T-helper 2 cell treated with Interferon-gamma antibody and Interleukin-4, amounts not matched to agents 100 ng/mL and 5 ng/mL, for 36 hours (primary cell): Measurements from ENCODE around the gene NFATC3. TPM values are rescaled to one million over a fixed set of nuclear protein-coding genes. Genes with fewer than 3 reads are reported as not detected.
"Not testable (repeated sequence)": the region's sequence is repeated elsewhere in the genome, so short reads cannot be mapped to it uniquely, and the experiment has no call there.

Experiments
- intact Hi-C: fragments of 100-400 bp; cut with micrococcal nuclease; formaldehyde crosslinking; loops from one replicate; pipeline ENCODE4 v1.15.1; 2023
- total RNA-seq: library from RNA; stranded (reverse); gene quantifications from 2 replicates; pipeline ENCODE4 v1.2.3, GENCODE V29; 2022

Gene NFATC3
- total RNA-seq, 1 donor from 2014 or later: 205 TPM

DNA sequence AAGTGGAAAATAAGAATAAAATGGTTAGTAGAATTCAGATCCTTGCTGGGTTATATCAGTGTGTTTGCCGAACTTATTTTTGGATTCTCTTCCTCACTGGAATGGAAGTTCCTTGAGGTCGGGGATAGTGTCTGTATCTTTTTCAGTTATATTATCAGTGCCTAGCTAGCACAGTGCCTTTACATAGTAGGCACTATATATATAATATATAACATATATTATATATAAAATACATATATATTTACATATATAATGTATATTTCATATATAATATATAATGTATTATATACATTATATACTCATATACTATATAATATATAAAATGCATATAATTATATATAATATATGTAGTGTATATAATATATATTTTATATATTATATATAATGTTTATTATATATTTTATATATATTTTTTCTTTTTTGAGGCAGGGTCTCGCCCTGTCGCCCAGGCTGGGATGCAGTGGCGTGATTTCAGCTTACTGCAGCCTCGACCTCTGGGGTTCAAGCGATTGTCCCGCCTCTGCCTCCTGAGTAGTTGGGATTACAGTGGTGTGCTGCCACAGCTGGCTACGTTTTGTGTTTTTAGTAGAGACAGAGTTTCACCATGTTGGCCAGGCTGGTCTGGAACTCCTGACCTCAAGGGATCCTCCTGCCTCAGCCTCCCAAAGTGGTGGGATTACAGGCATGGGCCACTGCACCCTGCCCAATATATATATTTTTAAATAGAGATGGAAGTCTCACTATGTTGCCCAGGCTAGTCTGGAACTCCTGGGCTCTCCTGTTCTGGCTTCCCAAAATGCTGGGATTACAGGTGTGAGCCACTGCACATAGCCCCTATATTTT is 3.2 kb downstream of the NFATC3 start:
- intact Hi-C loops: loop anchor here (5.0 kb wide), 1 partner anchor 44 kb away; no protein-coding TSS in a partner anchor

DNA sequence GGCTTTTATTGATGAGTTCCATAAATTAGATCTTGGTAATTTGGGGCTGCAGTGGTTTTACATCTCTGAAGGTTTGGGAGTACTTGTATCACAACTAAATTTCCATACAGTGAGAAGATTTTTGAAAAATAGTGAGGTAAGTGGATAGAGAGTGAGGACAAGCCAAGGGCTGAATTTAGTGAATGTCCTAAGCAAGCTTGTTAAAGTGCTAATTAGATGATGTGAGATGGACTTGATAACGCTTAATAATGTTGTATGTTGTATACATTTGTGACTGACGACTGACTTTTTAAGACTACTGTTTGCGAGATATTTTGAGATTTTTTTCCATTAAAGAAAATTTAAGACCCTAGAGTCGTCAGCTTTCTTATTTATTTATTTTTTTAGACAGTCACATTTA is 3.9 kb downstream of the NFATC3 start:
- intact Hi-C loops: loop anchor here (5.0 kb wide), 1 partner anchor 43 kb away; no protein-coding TSS in a partner anchor

DNA sequence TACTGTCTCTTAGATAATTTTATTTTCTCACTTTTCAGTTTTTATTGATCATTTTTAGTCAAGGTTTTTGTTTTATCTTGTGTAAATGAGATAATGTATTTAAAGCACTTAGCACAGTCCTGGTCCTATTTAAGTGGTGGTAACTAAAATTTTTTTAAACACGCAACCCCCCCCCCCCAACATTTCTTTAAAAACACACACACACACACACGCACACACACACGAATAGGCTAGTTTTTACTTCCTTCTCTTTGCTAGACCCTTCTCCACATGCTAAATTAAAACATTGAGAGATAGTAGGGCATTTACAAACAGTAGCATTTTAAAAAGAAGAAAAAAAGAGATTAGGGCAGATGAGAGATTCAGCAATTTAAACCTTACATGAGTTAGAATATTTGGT is 5.0 kb downstream of the NFATC3 start:
- intact Hi-C loops: no loop called here

DNA sequence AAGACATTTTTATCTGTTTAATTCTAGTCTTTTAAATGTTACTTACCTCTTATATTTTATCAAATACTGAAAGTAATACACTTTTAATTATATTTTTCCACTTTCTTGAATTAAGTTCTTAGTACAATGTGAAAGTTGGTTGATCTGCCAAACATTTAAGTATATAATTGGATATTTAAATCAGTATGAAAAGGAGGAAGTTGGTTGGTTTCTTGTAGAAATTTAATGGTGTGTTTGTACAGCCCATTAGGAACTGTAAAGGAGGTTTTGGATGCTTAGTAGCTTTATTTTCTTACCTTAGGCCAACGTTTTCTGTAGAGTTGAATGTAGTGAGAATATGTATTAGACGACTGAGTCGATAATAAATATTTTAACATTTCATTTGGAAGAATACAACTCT is 5.4 kb downstream of the NFATC3 start:
- intact Hi-C loops: no loop called here

DNA sequence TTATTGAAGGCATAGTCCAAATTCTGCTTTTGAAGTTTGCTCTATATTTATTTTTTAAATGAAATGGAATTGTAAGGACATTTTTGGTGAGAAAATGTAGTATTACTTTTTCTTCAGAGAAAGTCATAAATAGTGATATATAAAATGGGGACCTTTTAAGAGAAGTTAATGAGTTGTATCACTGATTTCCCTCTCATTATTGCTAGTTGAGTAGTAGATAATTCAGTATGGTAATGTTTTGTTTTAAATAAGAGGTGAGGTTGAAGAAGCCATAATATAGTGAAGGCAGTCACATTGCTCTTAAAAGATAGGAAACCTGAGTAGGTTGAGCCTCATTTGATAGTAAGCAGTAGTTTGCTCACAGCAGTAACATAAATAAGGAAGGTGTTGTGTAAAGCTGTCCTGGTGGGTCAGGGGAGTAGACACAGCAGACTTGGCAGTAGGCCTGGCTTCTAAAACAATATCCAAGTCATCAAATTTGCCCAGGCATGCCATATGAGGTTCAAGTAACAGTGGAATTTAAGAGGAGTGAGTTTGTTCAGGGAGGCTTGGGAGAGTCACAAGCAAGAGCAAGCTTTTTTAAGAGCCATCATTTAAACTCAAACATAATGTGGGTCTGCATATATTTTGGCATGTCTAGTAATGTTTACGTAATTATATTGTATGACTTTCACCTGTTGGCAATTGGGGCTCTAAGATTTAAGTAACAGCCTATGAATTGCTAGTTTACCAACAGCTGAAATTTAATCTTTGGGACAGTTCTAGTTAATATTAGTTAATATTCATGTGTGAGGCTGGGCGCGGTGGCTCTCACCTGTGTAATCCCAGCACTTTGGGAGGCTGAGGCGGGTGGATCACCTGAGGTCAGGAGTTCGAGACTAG is 6.5 kb downstream of the NFATC3 start:
- intact Hi-C loops: no loop called here

- intact Hi-C loops: not testable (repeated sequence)
Measured at GRCh38 chr16:68092275-68092674, 7.1 kb downstream of the NFATC3 start.

DNA sequence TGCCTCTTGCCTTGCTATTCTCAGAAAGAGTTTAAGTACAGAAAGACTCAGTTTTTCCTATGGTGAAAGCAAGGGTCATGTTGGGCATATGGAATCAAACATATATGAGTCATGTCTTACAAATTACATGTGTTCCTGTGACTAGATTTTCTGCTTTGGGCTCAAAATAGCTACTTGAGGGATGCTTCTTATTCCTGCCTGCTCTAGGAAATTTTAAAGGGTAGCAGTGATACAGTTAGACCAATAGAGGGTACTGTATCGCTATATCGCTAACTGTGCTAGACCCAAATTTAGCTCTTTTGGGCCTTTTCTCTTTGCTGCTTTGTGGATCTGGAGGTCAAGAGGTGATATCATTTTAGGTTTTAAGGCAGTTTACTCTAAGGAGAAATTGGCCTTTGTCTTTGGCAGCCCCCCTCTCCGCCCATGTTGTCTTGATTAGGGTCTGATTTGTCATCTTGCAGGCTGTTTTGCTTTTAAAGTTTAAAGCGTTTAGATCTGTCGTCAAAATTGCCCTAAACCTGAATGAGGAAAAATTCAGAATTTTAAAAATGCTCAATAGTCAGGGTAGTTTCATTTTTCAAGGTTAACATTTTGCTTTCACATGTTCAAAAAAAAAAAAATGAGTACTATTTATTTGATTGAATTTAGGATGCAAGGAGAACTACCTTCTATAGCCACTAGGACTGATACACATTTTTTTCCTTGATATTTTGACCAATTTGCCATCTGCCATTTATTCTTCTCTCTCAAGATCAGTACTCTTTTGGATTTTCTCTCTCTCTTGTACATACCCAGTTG is 8.8 kb downstream of the NFATC3 start:
- intact Hi-C loops: loop anchor here (2.0 kb wide), 2 partner anchors 23 to 135 kb away; no protein-coding TSS in a partner anchor

DNA sequence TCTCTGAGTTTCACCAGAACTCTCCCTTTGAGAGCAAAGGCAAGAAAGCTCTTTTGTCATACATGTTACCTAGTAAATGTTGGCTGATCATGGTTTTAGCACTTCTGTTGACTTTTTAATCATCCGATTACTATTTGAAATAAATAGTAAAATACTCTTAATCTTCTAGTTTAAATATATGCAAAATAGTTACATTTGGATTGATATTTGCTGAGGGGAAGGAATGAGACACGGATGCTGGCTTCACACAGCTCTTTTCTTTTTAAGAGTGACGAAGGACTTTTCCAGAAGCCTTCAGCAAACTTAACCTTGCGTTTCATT is 9.4 kb downstream of the NFATC3 start:
- intact Hi-C loops: loop anchor here (2.0 kb wide), 2 partner anchors 22 to 134 kb away; no protein-coding TSS in a partner anchor

DNA sequence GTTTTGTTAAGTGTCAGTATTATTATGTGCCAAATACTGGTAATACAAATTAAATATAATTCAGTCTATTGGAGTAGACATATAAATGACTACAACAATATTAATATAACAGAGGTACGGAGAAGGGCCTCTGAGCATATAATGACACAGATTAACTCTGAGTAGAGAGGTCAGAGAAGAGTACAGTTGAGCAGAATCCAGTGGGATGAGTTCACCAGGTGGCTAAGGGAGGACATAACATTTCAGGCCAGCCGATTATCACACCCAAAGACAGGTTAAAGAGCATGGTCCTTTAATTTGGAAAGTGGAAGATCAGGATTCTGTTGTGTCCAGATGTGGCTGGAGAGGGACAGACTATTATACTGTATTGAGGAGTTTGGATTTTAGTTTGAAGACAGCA is 11.3 kb downstream of the NFATC3 start:
- intact Hi-C loops: no loop called here

DNA sequence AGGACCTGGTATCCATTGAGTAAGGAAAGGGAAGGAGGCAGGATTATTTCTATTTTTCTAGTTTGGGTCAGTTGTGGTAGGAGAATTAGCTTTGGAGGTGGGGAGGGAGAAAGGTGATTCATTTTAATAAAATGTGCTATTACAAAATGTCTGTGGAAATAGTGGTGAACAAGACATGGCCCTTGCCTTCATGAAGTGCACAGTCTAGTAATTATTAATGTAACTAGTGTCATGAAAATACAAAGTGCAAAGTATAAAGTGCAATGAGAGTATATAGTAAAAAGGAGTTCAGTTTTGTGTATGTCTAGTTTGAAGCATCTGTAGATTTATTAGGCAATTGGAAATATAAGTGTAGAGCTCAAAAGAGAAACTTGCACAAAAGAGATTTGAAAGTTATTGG is 11.9 kb downstream of the NFATC3 start:
- intact Hi-C loops: no loop called here

GRCh38 chr16:68097895-68098294 is 12.7 kb downstream of the NFATC3 start:
- intact Hi-C loops: no loop called here

GRCh38 chr16:68100488-68100887 is 15.3 kb downstream of the NFATC3 start:
- intact Hi-C loops: no loop called here

DNA sequence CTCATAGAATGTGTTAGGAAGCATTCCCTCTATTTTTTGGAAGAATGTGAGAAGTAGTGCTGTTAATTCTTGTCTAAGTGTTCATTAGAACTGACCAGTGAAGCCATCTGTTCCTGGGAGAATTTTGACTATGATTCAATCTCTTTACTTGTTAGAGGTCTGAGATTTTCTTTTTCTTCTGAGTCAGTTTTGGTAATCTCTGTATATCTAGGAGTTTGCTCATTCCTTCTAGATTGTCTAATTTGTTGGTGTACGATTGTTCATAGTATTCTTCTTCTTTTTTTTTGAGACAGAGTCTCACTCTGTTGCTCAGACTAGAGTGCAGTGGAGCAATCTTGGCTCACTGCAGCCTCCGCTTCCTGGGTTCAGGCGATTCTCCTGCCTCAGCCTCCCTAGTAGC is 20.4 kb downstream of the NFATC3 start:
- intact Hi-C loops: no loop called here

DNA sequence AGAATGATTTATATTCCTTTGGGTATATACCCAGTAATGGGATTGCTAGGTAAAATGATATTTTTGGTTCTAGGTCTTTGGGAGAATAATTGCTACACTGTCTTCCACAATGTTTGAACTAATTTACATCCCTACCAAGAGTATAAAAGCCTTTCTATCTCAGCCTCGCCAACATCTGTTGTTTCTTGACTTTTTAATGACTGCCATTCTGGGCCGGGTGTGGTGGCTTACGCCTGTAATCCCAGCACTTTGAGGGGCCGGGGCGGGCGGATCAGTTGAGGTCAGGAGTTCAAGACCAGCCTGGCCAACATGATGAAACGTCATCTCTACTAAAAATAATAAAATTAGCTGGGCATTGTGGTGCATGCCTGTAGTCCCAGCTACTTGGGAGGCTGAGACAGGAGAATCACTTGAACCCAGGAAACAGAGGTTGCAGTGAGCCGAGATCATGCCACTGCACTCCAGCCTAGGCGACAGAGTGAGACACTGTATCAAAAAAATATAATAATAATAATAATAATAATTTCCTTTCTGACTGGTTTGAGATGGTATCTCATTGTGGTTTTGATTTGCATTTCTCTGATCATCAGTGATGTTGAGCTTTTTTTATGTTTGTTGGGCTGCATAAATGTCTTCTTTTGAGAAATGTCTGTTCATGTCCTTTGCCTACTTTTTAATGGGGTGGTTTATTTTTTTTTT is 22.2 kb downstream of the NFATC3 start:
- intact Hi-C loops: not testable (repeated sequence)

DNA sequence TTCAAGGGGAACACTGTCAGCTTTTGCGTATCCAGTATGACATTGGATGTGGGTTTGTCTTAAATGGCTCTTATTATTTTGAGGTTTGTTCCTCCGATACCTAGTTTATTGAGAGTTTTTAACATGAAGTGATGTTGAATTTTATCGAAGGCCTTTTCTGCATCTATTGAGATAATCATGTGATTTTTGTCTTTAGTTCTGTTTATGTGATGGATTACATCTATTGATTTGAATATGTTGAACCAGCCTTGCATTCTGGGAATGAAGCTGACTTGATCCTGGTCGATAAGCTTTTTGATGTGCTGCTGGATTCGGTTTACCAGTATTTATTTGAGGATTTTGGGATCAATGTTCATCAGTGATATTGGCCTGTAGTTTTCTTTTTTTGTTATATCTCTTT is 24.0 kb downstream of the NFATC3 start:
- intact Hi-C loops: not testable (repeated sequence)

- intact Hi-C loops: not testable (repeated sequence)
Measured at GRCh38 chr16:68110611-68111010, 25.4 kb downstream of the NFATC3 start.

- intact Hi-C loops: no loop called here
Measured at GRCh38 chr16:68111379-68111778, 26.2 kb downstream of the NFATC3 start.

DNA sequence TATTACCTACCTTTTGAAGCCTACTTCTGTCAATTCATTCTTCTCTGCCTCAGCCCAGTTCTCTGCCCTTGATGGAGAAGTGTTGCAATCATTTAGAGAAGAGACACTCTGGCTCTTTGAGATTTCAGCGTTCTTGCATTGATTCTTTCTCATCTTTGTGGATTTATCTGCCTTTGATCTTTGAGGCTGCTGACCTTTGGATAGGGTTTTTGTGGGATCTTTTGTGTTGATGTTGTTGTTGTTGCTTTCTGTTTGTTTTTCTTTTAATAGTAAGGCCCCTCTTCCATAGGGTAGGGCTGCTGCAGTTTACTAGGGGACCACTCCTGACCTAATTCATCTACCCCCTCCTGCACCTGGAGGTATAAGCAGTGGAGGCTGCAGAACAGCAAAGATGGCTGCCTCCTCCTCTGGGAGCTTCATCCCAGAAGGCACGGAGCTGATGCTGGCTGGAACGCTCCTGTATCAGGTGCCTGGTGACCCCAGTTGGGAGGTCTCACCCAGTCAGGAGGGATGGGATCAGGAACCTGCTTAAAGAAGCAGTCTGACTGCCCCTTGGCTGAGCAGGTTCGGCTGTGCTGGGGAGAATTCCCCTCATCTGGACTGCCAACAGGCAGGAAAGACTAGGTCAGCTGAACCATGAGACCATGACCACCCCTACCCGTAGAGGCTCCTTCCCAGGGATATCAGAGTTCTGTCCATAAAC is 28.0 kb downstream of the NFATC3 start:
- intact Hi-C loops: no loop called here

DNA sequence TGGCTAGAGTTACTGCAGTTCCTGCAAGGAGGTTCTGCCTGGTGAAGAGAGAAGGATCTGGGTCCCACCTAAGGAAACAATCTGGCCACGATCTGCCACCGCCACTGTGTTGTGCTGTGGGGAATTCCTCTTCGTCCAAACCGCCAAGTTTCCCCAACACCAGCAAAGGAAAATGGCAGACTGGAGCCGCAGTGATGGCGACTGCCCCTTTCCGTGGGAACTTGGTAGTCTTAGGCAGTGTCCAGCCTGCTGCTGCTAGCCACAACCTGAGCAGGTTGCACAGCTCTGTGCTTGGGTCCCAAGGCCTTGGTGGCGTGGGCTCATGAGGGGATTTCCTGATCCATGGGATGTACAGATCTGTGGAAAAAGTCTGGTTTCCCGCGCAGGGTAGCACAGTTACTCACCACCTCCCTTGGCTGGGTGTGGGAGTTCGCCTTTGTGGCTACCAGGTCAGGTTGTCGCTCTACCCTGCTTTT is 28.6 kb downstream of the NFATC3 start:
- intact Hi-C loops: no loop called here

DNA sequence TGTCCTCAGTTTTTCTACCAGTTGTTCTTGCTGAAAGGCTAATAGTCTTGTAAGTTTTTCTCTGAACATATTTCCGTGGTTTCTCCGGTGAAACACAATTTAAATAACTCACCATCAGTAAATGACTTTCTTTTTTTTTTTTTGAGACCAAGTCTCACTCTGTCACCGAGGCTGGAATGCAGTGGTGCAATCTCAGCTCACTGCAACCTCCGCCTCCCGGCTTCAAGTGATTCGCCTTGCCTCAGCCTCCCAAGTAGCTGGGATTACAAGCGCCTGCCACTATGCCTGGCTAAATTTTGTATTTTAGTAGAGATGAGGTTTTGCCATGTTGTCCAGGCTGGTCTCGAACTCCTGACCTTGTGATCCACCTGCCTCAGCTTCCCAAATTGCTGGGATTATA is 29.8 kb downstream of the NFATC3 start:
- intact Hi-C loops: not testable (repeated sequence)
